Smooth muscle cell of the brain vasculature (primary cell): ENCODE results near the gene CDKN2B-AS1.
A peak's percentile ranks its signal among the peaks of the same experiment; 100 is the strongest.
"Not testable (repeated sequence)": the region's sequence is repeated elsewhere in the genome, so short reads cannot be mapped to it uniquely, and the experiment has no call there.

Experiments
- DNase-seq: peaks from one replicate; pipeline ENCODE4 v3.0.0-alpha.2; 2012; ENCODE audit warnings: low read depth, low spot score

CDKN2B-AS1 gene

DNA sequence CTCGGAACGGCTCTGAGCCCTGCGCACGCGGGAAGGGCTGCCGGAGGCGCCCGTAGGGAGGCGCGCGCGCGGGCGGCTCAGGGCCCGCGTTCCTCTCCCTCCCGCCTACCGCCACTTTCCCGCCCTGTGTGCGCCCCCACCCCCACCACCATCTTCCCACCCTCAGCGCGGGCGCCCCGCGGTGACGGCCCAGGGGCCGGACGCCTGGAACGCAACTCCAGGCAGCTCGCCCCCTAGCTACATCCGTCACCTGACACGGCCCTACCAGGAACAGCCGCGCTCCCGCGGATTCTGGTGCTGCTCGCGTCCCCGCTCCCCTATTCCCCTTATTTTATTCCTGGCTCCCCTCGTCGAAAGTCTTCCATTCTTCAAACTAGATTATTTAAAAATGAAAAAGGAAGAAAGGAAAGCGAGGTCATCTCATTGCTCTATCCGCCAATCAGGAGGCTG, at the start of gene CDKN2B-AS1:
Gene CDKN2B-AS1, plus strand, starts transcription at position 236 of the 450 bp plus-strand sequence.
- no peak for DNase-seq

DNA sequence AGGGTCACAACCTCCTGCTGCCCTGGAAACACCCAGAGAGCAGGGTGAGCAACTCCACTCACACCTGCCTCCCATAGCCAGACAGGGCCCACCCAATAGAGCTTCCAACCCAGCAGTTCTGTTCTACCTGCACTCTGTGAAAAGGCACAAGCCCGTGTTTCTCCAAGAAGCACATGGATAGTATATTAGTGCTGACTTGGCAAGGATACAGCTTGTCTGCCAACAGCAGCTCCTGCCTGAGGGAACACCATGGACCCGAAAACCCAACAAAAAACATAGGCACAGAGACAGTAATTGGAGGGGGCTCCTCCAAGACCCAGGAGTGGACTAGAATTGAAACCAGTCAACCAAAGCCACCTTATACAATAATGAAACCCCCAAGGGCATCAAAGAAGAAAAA, 49.0 kb upstream of the CDKN2B-AS1 start:
- no peak for DNase-seq

DNA sequence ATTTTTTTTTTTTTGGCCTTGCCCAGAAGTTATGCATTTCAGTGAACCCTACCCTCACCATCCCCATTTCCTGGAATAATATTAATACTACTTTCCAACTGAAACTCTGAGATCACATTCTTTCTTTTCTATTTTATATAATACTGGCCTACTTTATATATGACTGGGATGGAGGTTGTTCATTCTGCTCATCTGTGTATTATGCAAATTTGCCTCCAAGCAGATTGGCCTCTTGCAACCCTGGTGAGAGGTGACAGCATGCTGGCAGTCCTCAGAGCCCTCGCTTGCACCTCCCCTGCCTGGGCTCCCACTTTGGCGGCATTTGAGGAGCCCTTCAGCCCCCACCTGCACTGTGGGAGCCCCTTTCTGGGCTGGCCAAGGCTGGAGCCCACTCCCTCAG, 35.8 kb upstream of the CDKN2B-AS1 start:
- no peak for DNase-seq

DNA sequence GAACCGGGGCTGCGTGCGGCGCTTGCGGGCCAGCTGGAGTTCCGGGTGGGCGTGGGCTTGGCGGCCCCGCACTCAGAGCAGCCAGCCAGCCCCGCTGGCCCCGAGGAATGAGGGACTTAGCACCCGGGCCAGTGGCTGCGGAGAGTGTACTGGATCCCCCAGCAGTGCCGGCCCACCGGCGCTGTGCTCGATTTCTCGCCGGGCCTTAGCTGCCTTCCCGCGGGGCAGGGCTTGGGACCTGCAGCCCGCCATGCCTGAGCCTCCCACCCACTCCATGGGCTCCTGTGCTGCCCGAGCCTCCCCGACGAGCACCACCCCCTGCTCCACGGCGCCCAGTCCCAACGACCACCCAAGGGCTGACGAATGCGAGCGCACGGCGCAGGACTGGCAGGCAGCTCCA, 35.3 kb upstream of the CDKN2B-AS1 start:
- DNase-seq = not testable (repeated sequence)

DNA sequence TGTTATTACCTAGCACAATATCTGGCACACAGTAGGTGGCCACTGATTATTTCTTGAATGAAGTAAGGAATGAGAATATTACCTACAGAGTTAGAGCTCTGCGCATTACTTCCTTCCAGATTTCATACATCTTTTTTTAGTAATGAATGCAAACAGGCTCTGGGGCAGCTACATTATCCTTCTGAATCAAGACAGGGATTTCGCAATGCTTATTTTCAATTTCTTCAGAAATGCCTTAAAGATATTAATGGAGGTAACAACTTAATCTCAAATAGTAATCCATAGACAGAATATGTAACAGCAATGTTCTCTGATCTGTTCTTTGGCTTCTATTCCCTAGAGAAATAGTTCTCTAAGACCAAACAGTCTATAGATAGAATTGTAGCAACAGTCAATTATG, 33.0 kb upstream of the CDKN2B-AS1 start:
- no peak for DNase-seq

DNA sequence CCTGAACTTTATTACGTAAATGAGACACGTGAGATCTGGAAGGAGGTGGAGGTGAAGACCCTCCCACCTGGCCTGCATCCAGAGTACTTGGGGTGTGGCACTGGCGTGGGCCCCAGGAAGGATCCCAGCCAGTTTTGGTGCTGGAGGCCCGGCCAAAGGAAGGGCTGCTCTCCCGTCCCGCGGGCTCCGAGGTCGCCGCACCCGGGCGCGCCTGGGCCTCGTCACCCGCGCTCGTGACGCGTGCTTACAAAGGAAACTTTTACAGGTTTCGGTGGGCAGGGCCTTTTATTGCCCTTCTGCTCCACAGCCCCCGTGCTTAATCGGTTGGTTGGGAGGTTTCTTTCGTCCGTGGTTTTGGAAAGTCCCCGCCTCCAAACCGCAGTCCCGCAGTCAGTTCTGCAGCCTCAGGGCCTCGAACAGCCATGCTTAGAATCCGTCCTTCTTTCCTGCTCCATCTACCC, 29.6 kb upstream of the CDKN2B-AS1 start:
- no peak for DNase-seq

DNA sequence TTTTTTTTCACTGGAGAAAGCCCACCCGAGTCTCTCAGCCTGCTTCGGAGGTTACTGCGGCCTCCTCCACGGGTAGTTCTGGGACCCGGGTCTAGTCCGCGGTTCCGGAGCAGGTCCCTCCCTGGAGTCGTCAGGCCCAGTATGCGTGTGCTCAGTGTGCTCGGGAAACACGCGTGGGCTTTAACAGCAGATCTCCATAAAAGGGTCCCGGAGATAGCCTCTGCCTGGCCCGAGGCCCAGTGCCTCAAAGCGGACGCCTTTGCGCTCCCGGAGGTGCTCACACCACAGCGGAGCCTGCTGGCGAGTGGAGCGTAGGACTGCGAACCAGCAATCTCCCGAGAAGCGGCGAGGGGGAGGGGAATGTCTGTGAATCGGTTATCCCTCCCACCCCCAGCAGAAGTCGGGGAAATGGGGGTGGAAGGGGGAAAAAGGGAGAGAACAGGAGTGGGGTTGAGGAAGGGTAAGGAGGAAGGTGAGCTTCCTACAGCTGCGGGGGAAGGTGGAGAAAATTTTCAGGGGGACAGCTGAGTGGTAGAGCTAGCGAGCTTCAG, 29.1 kb upstream of the CDKN2B-AS1 start:
- peak; percentile 50 for DNase-seq

DNA sequence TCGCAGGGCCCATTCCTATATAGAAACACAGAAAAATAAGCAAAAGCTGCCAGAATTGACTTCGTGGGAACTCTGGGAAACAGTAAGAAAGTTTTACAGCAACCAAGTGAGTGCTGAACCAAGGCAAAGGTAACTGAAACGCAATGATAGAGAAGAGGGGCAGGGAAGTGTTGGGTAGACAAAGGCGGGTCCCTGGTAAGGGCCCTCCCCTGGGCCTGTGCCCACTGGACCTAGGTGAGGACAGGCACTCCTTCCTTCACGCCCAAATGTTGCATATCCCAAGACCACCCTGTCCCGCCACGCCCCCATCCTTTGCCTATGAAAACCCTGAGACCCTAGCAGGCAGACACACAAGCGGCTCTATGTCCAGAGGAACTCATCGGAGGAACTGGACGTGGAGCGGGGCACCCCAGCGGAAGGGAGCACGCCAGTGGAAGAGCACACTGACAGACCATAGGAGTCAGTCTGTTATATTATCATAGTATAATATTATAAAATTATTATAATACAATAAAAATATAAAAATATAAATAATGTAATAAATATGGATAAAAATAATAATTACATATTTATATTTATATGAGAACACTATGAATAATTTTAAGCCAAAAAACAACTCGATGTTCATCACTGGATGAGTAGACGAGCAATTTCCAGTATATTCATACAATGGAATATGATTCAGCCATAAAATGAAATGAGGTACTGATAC, 28.3 kb upstream of the CDKN2B-AS1 start:
- no peak for DNase-seq

DNA sequence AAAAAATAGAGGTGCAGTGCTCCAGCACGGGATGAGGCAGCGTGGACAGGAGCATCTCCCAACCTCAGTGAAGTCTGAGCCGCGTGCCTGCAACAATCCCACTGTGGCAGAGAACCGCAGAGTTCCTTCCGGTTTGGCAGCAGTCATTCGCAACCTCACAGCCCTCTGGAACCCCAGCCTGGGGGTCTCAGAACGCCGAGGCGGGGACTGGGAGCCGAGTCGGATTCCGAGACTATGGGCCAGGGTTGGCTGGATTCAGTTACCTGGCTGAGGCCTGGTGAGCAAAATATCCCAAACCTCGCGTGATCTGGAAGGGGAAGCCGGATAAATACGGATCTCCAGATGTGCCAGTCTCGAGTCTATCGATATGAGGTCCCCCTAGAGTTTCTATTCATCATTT, 27.4 kb upstream of the CDKN2B-AS1 start:
- no peak for DNase-seq

DNA sequence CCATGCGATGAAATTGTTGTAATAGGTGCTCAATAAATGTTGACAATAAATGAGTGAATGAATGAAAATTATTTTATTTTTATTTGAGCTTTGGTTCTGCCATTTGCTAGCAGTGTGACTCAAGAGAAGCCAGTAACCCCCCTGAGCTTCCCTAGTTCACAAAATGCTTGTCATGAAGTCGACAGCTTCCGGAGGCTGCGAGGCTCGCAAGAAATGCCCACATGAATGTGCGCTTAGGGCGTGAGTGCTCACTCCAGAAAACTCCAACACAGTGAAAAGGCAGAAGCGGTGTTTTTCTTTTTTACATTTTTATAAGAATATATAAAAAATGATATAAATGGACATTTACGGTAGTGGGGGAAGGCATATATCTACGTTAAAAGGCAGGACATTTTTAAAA, 26.9 kb upstream of the CDKN2B-AS1 start:
- no peak for DNase-seq

DNA sequence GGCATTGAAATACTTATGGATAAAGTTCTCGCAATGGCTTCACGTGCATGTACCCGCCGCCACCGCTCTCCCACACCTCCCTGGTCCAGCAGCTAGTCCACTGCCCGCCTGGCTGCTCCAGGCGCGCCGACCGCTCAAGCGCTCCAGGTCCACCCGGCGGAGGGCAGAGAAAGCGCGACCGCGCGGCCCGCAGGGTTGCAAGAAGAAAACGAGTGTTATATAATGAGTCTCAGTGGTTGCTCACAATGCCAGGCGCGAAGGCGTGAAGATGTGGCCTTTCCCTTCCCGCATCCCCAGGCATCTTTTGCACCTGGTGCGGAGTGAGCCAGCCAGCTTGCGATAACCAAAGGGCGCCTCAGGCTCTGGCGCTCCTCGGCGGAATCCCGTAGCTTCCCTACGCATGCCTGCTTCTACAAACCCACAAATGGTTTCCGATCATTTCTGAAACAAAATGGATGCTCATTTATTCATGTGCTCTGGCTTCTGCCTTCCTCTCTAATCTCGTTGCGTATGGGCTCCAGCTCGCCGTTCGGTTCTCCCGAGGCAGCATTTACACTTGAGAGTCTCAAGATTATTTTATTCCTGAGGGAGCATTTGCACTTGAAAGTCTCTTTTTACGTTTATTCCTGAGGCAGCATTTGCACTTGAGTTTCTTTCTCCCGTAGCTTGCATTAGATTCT, 26.1 kb upstream of the CDKN2B-AS1 start:
- no peak for DNase-seq

DNA sequence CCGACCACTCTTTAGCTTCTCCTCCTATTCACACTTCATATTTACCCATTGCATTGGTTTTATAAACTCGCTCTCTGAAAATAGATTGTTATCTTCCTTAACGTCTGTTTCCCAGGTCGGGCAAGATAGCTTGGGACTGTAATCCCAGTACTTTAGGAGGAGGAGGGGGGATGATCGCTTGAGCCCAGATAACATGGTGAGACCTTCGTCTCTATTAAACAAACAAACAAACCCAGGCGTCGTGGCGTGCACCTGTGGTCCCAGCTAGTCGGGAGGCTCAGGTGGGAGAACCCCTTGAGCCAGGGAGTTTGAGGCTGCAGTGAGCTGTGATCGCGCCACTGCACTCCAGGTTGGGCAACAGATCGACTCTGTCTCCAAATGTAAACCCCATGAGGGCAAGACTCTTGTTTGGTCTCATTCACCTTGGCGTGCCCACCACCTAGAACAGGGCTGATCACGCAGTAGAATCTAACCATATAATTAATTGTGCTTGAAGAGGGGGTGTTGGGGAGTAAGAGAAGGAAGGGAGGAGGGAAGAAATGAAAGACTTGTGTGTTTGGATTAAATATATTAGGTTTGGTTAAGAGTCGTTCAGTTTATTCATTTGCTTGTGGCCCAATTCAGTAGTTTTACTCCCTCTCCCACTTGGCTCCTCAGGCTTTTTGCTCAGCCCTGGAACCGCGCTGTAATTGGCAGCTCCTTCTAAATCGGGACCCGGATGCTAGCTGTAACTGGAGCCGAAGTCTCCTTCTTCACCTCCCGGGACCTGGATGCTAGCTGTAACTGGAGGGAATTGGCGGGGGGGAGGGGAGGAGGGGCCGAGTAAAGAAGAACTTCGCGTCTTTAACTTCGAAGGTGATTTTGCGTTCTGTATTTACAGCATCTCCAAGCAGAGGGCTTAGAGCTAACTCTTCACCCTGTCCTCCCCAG, 25.3 kb upstream of the CDKN2B-AS1 start:
- DNase-seq = no peak

DNA sequence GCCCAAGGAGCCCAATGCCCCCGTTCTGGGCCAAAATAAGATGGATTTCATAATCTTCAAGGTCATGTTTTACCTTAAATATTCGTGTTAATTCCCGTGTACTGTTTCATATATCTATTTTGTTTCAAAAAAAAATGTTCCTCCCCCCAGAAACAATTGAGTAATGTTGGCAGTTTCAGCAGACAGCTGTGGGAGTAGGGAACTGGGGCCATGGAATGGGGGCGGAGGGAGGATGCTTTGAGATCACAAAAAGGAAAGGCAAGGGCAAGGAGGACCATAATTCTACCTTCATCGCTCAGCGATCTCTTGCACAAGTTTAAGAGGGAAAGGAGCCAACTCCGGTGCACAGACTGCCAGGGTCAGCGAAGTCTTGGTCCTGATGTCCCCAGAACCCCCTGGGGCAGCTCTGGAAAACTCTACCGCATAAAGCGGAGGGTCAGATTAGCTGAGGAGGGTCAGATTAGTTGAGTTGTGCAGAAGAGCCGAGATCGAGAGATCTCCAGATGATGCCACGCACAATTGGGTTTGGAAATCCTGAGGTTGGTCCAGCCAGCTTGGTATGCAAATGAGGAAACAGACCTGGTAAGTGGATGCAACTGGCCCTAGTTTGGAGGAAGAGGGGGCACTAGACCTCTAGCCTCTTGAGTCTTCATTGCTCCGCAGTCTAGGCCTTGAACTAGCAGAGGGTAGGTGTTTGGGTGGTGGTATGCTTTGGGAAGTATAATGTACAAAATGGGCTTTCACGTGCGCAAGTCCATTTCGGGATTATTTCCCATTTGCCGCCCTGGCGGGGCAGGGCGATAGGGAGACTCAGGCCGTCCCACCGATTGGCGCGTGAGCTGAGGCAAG, 24.4 kb upstream of the CDKN2B-AS1 start:
- no peak for DNase-seq

DNA sequence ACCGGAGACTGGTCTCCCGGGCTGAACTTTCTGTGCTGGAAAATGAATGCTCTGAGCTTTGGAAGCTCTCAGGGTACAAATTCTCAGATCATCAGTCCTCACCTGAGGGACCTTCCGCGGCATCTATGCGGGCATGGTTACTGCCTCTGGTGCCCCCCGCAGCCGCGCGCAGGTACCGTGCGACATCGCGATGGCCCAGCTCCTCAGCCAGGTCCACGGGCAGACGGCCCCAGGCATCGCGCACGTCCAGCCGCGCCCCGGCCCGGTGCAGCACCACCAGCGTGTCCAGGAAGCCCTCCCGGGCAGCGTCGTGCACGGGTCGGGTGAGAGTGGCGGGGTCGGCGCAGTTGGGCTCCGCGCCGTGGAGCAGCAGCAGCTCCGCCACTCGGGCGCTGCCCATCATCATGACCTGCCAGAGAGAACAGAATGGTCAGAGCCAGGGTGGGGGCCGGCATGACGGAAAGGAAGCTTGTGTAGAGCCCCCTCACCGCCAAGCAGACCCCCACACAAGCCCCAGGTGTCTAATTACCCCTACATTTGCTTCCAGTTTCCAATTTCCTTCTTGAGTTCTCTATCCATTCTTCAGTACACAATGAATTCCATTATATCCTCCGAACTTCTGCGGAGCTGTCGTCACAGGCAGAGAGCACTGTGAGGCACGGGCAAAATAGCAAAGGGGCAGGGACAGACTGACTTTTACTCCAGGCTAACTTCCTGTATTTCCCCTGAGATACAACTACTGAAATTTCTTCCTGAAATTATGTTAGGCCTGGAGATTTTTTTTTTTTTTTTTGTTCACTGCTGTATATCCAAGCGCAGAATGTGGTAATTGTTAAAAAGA, 23.6 kb upstream of the CDKN2B-AS1 start:
- DNase-seq = no peak

DNA sequence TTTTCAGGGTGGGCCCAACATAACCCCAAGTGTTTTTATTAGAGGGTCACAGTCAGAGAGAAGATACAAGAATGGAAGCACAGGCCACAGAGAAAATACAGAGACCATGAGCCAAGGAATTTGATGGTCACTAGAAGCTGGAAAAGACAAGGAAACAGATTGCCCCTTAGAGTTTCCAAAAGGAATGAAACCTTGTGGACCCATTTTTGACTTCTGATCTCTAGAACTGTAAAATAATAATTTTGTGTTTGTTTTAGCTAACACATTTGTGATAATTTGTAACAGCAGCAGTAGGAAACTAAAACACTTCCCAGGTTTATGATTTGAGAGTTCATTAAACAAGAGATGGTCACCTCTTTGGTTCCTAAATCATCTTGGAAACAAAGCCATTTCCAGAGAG, 22.2 kb upstream of the CDKN2B-AS1 start:
- no peak for DNase-seq

DNA sequence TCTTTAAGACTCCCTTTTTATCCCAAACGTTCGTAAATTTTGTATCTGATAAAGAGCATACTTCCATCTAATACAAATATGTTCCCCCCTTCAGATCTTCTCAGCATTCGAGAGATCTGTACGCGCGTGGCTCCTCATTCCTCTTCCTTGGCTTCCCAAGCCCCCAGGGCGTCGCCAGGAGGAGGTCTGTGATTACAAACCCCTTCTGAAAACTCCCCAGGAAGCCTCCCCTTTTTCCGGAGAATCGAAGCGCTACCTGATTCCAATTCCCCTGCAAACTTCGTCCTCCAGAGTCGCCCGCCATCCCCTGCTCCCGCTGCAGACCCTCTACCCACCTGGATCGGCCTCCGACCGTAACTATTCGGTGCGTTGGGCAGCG, 20.3 kb upstream of the CDKN2B-AS1 start:
- DNase-seq = no peak

DNA sequence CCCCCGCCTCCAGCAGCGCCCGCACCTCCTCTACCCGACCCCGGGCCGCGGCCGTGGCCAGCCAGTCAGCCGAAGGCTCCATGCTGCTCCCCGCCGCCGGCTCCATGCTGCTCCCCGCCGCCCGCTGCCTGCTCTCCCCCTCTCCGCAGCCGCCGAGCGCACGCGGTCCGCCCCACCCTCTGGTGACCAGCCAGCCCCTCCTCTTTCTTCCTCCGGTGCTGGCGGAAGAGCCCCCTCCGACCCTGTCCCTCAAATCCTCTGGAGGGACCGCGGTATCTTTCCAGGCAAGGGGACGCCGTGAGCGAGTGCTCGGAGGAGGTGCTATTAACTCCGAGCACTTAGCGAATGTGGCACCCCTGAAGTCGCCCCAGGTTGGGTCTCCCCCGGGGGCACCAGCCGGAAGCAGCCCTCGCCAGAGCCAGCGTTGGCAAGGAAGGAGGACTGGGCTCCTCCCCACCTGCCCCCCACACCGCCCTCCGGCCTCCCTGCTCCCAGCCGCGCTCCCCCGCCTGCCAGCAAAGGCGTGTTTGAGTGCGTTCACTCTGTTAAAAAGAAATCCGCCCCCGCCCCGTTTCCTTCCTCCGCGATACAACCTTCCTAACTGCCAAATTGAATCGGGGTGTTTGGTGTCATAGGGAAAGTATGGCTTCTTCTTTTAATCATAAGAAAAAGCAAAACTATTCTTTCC, 19.7 kb upstream of the CDKN2B-AS1 start:
- no peak for DNase-seq

DNA sequence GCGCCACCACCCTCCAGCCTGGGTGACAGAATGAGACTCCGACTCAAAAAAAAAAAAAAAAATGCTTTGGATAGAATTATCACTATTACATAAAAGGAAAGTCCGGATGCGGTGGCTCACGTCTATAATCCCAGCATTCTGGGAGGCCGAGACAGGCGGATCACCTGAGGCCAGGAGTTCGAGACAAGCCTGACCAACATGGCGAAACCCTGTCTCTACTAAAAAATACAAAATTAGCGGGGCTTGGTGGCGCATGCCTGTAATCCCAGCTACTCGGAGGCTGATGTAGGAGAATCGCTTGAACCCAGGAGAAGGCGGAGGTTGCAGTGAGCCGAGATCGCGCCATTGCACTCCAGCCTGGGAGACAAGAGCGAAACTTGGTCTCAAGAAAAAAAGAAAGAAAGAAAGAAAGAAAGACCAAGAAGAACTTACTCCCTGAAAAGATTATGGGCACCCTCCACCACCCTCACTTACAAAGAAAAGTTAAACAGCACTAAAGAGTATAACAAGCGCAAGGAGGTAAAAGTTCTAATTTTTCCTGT, 18.2 kb upstream of the CDKN2B-AS1 start:
- no peak for DNase-seq

DNA sequence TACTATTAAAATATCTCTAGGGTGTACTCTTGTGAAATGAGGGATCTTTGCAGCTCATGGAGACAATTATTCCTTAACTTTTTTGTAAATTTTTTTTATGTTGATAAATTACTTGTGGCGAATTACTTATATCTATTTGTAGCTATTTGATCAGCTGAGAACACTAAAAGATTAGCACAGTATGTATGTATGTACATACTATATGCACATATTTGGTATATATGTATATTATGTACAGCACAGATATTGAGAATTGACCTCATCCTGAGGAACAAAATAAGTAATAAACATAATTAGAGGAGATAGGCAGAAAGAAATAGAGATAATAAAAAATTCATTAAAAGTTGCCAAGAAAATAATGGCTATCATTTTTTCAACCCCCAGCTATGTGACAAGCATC, 12.2 kb upstream of the CDKN2B-AS1 start:
- no peak for DNase-seq
